HepG2 (cell line): ENCODE results near the gene CCDC18. TPM values are rescaled to one million over a fixed set of nuclear protein-coding genes. Genes with fewer than 3 reads are reported as not detected.

ENCODE experiments used
- ATAC-seq: fragments of 200-7000 bp; cut with Tn5 transposase; 3 replicates; pipeline ENCODE4 v1.9.1; 2020; ENCODE audit warnings: mild to moderate bottlenecking, moderate library complexity
- BruUV-seq: library from RNA; stranded (reverse); fragments of 400-500 nt; replicated peaks from 2 replicates; lab custom pipeline; 2021; lab: Mats Ljungman, UMichigan
- CTCF ChIA-PET: fragments of 300-600 bp; formaldehyde crosslinking; extraction: SDS; loops from one replicate; lab custom pipeline; 2021; ENCODE audit warnings: low total read pairs, inconsistent platforms, low intra/inter-chr PET ratio; lab: Yijun Ruan, JAX
- POLR2A ChIA-PET: fragments of 350-600 bp; sonication (Branson Sonifier 250); formaldehyde crosslinking; loops from one replicate; lab custom pipeline; 2020; ENCODE audit warnings: antibody characterized with exemption, inconsistent platforms; lab: Yijun Ruan, JAX
- DNase-seq: peaks from one replicate; pipeline ENCODE4 v3.0.0-alpha.2; 2015; ENCODE audit warnings: low spot score
- FAIRE-seq: peaks from 3 replicates; lab custom pipeline; 2011; peaks lifted over from hg19 to GRCh38; lab: Jason Lieb, UNC
- H2AFZ ChIP-seq: one replicate; pipeline ENCODE4 v1.6.1; 2011; ENCODE audit warnings: low read length, inconsistent platforms
- H3K27ac ChIP-seq: fragments of 300-600 bp; 3 replicates; pipeline ENCODE4 v1.8.0; 2011; ENCODE audit warnings: mixed run types, mild to moderate bottlenecking, mixed read lengths, low read length, inconsistent platforms; ENCODE audit not compliant: insufficient read depth; ENCODE audit errors: extremely low read length
- H3K27me3 ChIP-seq, 2 experiments: fragments of 200-600 bp in 1 of 2; 2 replicates in 1 of 2; 3 replicates in 1 of 2; pipeline versions ENCODE4 v1.6.0 to v1.8.0; 2011; ENCODE audit warnings: low read length in 2 of 2, mild to moderate bottlenecking in 2 of 2, moderate library complexity in 2 of 2, inconsistent platforms in 1 of 2; ENCODE audit not compliant: insufficient read depth in 2 of 2, control insufficient read depth in 1 of 2
- H3K36me3 ChIP-seq, 2 experiments: fragments of 200-600 bp in 1 of 2; replicated peaks in 1 of 2; 2 replicates in 1 of 2; 3 replicates in 1 of 2; pipeline versions ENCODE4 v1.5.1 to v1.8.0; 2011; ENCODE audit warnings: low read length in 2 of 2, inconsistent platforms in 1 of 2; ENCODE audit not compliant: insufficient read depth in 2 of 2, control insufficient read depth in 1 of 2
- H3K4me1 ChIP-seq: 2 replicates; pipeline ENCODE4 v1.5.1; 2012; ENCODE audit warnings: low read length, inconsistent platforms; ENCODE audit not compliant: insufficient read depth
- H3K4me2 ChIP-seq: 2 replicates; pipeline ENCODE4 v1.6.0; 2011; ENCODE audit warnings: low read depth, low read length, inconsistent platforms
- H3K4me3 ChIP-seq, 3 experiments: fragments of 200-600 bp in 1 of 3; sonication (generic), shearing (Covaris generic) in 1 of 3; replicated peaks in 1 of 3; 2 replicates each; pipeline ENCODE4 v1.5.1; 2011 to 2016; ENCODE audit warnings: low read length in 3 of 3, inconsistent platforms in 2 of 3, low read depth in 2 of 3, mild to moderate bottlenecking in 2 of 3, control low read depth in 1 of 3, mixed read lengths in 1 of 3; ENCODE audit not compliant: insufficient read depth in 1 of 3
- H3K79me2 ChIP-seq: one replicate; pipeline ENCODE4 v1.6.1; 2011; ENCODE audit warnings: low read length, inconsistent platforms; ENCODE audit not compliant: insufficient read depth
- H3K9ac ChIP-seq: 2 replicates; pipeline ENCODE4 v1.6.0; 2011; ENCODE audit warnings: mild to moderate bottlenecking, low read depth, low read length, inconsistent platforms; ENCODE audit not compliant: insufficient read depth
- H3K9me3 ChIP-seq: 2 replicates; pipeline ENCODE4 v1.5.1; 2012; ENCODE audit warnings: mild to moderate bottlenecking, low read length
- H4K20me1 ChIP-seq: 2 replicates; pipeline ENCODE4 v1.6.0; 2011; ENCODE audit warnings: inconsistent platforms, mild to moderate bottlenecking, low read length, moderate library complexity; ENCODE audit not compliant: insufficient read depth
- DR1 ChIP-seq: sonication (generic); formaldehyde crosslinking; IDR thresholded peaks from 2 replicates; pipeline ENCODE4 v1.8.0; 2021; ENCODE audit warnings: mild to moderate bottlenecking, missing genetic modification reagents, inconsistent platforms
- KDM1A ChIP-seq: IDR thresholded peaks from 2 replicates; pipeline ENCODE4 v1.6.1; 2016; ENCODE audit warnings: missing compliant biosample characterization
- MXD1 ChIP-seq: sonication (generic); formaldehyde crosslinking; IDR thresholded peaks from 2 replicates; pipeline ENCODE4 v1.4.0; 2020; ENCODE audit warnings: mild to moderate bottlenecking, missing genetic modification reagents
- PHB2 ChIP-seq: fragments of 450-650 bp; IDR thresholded peaks from 2 replicates; pipeline ENCODE4 v1.6.1; 2018; ENCODE audit not compliant: partially characterized antibody
- RARG ChIP-seq: sonication (generic); formaldehyde crosslinking; IDR thresholded peaks from 2 replicates; pipeline ENCODE4 v1.4.0; 2020; ENCODE audit warnings: low read depth, mild to moderate bottlenecking, missing genetic modification reagents
- RNF219 ChIP-seq: sonication (generic); formaldehyde crosslinking; IDR thresholded peaks from 2 replicates; pipeline ENCODE4 v1.5.0; 2020; ENCODE audit warnings: mild to moderate bottlenecking, missing genetic modification reagents
- SAFB2 ChIP-seq: sonication (generic); formaldehyde crosslinking; IDR thresholded peaks from 2 replicates; pipeline ENCODE4 v1.5.1; 2020; ENCODE audit warnings: missing genetic modification reagents, low read depth, mild to moderate bottlenecking, borderline replicate concordance
- SKIL ChIP-seq: sonication (generic); formaldehyde crosslinking; IDR thresholded peaks from 2 replicates; pipeline ENCODE4 v1.8.0; 2022; ENCODE audit warnings: missing genetic modification reagents, mild to moderate bottlenecking, moderate library complexity, borderline replicate concordance
- SMAD1 ChIP-seq: sonication (generic); formaldehyde crosslinking; IDR thresholded peaks from 2 replicates; pipeline ENCODE4 v1.4.0; 2020; ENCODE audit warnings: missing genetic modification reagents, low read depth, mild to moderate bottlenecking, borderline replicate concordance
- SP4 ChIP-seq: sonication (generic); formaldehyde crosslinking; IDR thresholded peaks from 2 replicates; pipeline ENCODE4 v1.8.1; 2023; ENCODE audit warnings: mild to moderate bottlenecking, missing genetic modification reagents
- TIGD3 ChIP-seq: sonication (generic); formaldehyde crosslinking; IDR thresholded peaks from 2 replicates; pipeline ENCODE4 v1.5.1; 2020; ENCODE audit warnings: mild to moderate bottlenecking, missing genetic modification reagents, borderline replicate concordance
- ZFP36L1 ChIP-seq: sonication (generic); formaldehyde crosslinking; IDR thresholded peaks from 2 replicates; pipeline ENCODE4 v1.8.0; 2022; ENCODE audit warnings: mild to moderate bottlenecking, missing genetic modification reagents, moderate library complexity
- ZIK1 ChIP-seq: sonication (generic); formaldehyde crosslinking; IDR thresholded peaks from 2 replicates; pipeline ENCODE4 v1.5.0; 2020; ENCODE audit warnings: mild to moderate bottlenecking, low read depth, missing genetic modification reagents, borderline replicate concordance
- ZNF768 ChIP-seq: sonication (generic); formaldehyde crosslinking; IDR thresholded peaks from 2 replicates; pipeline ENCODE4 v1.4.0; 2020; ENCODE audit warnings: missing genetic modification reagents
- ZNF780A ChIP-seq: sonication (generic); formaldehyde crosslinking; IDR thresholded peaks from 2 replicates; pipeline ENCODE4 v1.8.0; 2022; ENCODE audit warnings: mild to moderate bottlenecking, missing genetic modification reagents, moderate library complexity
- WGBS: methylation state at CpG from one replicate; pipeline ENCODE4 v1.1.6; 2017; ENCODE audit warnings: low lambda C conversion rate; 5-methylcytosine and 5-hydroxymethylcytosine counted together
- in situ Hi-C: cut with HindIII; loops from 2 replicates; pipeline ENCODE4 v1.10.0; 2017; ENCODE audit warnings: low pct_unique_long_range_greater_than_20kb; ENCODE audit not compliant: extremely low pct_ligation_motif_present
- intact Hi-C: fragments of 100-400 bp; cut with micrococcal nuclease; formaldehyde crosslinking; loops from one replicate; pipeline ENCODE4 v1.10.0; 2022; ENCODE audit not compliant: unreplicated experiment
- polyA plus RNA-seq, 8 experiments: library from polyadenylated mRNA; depleted of rRNA in 3 of 8; stranded (reverse) in 7 of 8; unstranded in 1 of 8; fragments of >200 nt; fragmentation: Illumina TruSeq in 4 of 8; extraction: Trizol in 4 of 8; gene quantifications; 2 replicates each; pipeline versions ENCODE4 v1.2.1 to v1.2.3, GENCODE V29; 2011 to 2016; ENCODE audit warnings: low read depth in 4 of 8, missing spikeins in 1 of 8, mixed read lengths in 1 of 8; ENCODE audit not compliant: insufficient read depth in 1 of 8
- total RNA-seq, 5 experiments: library from RNA; depleted of rRNA; stranded (reverse); fragments of >200 nt; fragmentation: Illumina TruSeq; extraction: Trizol; gene quantifications; 2 replicates each; pipeline ENCODE4 v1.2.3, GENCODE V29; 2016; ENCODE audit warnings: low read depth in 1 of 5

Gene CCDC18
- total and polyA plus RNA-seq, 2 of the 13 experiments (the other 11 are each of a cell fraction or from before 2014, with no cell fraction given): 1.9 to 18.4 TPM

GRCh38 chr1:93179886-93180722, 420 bp upstream of the CCDC18 start, which contains the start of gene TMED5:
TMED5 (minus strand) TSS chr1:93180413; CDS start chr1:93180242, 171 bp downstream.
- Histone ChIP-seq H3K9me3 (no peaks in the 10 kb centered on the region), H3K27ac (peak within 1 kb of the TSS; percentile 95), H3K4me2 (peak within 1 kb of the TSS; percentile 76), H3K79me2 (peaks cover 67% of the 10 kb centered on the region), H3K4me3 (peak within 1 kb of the TSS; percentile 85 to 100 (median 97)), H3K4me1 (peaks cover 45% of the 10 kb centered on the region), H2AFZ (no peak within 1 kb of the TSS), H3K27me3 (no peaks in the 10 kb centered on the region; a peak in 1 of 5 replicates), H3K36me3 (peaks cover 2 to 4% of the 10 kb centered on the region in 2 experiments; a peak in 2 of 5 replicates), H4K20me1 (no peaks in the 10 kb centered on the region; the same call in 1 of the 2 replicates), H3K9ac (peak within 1 kb of the TSS; percentile 90)
- ATAC-seq (peak; percentile 97), DNase-seq (peak; percentile 95), FAIRE-seq (peak; percentile 39)
- TSS peak; percentile 49 for BruUV-seq
- WGBS: 0% methylated on average over 22 of the region's 78 CpGs
- POLR2A ChIA-PET: no interaction called here
- intact Hi-C loops: loop anchor here (1.0 to 2.0 kb wide), 2 partner anchors 49 to 166 kb away; no protein-coding TSS in a partner anchor
- in situ Hi-C loops: no loop called here
- CTCF ChIA-PET: no interaction called here
- TF ChIP-seq RNF219 (CRISPR knock-in tag): 0 out of 2 replicates have a peak, but pooled peaks have one; percentile 51
- no peak for TF ChIP-seq KDM1A (CRISPR knock-in tag)
- peak; percentile 86 for TF ChIP-seq ZFP36L1 (CRISPR knock-in tag)
- peak; percentile 95 for TF ChIP-seq RARG
- TF ChIP-seq ZNF768 (CRISPR knock-in tag): no peak
- TF ChIP-seq DR1 (CRISPR knock-in tag): no peak; the same call in 1 of the 2 replicates
- no peak for TF ChIP-seq PHB2
- TF ChIP-seq TIGD3: peak; percentile 72; the same call in 1 of the 2 replicates
- TF ChIP-seq MXD1 (CRISPR knock-in tag): peak; percentile 93
- 0 out of 2 replicates have a peak, but pooled peaks have one; percentile 5 for TF ChIP-seq SMAD1 (CRISPR knock-in tag)
- TF ChIP-seq ZNF780A (CRISPR knock-in tag): no peak
- no peak for TF ChIP-seq SAFB2 (CRISPR knock-in tag)
- TF ChIP-seq SKIL (CRISPR knock-in tag): no peak
- TF ChIP-seq ZIK1 (CRISPR knock-in tag): peak; percentile 47; the same call in 1 of the 2 replicates
- TF ChIP-seq SP4 (CRISPR knock-in tag): peak; percentile 78
